Measurements from ENCODE around the gene OR2T11. TPM values are rescaled to one million over a fixed set of nuclear protein-coding genes. Genes with fewer than 3 reads are reported as not detected.
"Not testable (repeated sequence)": the region's sequence is repeated elsewhere in the genome, so short reads cannot be mapped to it uniquely, and the experiment has no call there.

The OR2T11 gene, protein sequence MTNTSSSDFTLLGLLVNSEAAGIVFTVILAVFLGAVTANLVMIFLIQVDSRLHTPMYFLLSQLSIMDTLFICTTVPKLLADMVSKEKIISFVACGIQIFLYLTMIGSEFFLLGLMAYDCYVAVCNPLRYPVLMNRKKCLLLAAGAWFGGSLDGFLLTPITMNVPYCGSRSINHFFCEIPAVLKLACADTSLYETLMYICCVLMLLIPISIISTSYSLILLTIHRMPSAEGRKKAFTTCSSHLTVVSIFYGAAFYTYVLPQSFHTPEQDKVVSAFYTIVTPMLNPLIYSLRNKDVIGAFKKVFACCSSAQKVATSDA
- not detected in 2 replicates for total RNA-seq (2014; rRNA removed; shearing (Covaris generic))

DNA sequence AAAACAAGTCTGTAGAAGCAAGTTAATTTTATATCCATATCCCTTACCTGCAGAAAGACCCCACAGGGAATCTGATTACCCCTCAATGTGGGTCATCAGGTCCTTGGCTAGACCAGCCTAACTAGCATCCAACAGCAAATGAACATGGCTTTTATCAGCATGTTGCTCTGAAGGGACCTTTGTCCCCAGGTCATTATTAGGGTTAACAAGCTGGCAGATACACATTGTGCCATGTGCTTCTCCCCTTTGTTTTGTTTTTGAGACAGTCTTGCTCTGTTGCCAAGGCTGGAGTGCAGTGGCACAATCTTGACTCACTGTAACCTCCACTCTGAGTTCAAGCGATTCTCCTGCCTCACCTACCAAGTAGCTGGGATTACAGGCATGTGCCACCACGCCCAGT is at the start of gene OR2T11:
Gene OR2T11 (minus strand): TSS at position 101 of the 400 bp plus-strand sequence. CDS start 7,963 bp downstream, outside the sequence.
- DNase-seq (ENCODE audit: low read depth): not testable (repeated sequence)

- no peak for DNase-seq (ENCODE audit: low read depth)
Observed at GRCh38 chr1:248681651-248682050, 46.8 kb upstream of the OR2T11 start.

GRCh38 chr1:248670003-248670402 is 35.1 kb upstream of the OR2T11 start:
- DNase-seq (ENCODE audit: low read depth): peak; percentile 9

DNA sequence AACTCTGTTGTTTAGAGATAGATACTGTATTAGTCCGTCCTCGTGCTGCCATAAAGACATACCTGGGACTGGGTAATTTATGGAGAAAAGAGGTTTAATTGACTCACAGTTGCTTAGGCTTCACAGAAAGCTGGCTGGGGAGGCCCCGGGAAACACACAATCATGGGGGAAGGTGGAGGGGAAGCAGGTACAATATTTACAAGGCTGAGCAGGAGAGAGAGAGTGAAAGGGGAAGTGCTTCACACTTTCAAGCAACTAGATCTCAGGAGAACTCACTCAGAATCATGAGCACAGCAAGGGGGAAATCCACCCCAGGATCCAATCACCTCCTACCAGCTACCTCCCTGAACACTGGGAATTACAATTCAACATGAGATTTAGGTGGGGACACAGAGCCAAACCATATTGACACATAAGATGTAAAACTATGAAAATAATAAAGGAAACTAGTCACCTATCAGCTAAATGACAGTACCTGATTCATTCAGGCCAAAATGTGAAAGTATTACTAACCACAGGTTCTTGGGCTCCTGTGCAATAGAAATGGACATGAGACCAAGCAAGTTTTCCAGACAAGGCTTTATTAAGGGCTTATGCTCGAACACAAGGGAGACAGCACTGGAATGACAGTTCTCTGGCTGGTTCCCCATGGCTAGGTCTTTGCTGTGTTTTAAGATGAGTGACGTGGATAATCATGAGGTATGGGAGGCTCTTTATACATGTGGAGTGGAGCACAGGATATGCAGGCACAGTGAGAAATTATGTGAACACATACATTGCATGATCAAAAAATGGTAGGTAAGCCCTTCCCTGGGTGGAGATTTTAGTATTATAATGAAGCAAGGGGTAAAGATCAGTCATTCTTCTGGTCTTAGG is 28.8 kb upstream of the OR2T11 start:
- not testable (repeated sequence) for DNase-seq (ENCODE audit: low read depth)

DNA sequence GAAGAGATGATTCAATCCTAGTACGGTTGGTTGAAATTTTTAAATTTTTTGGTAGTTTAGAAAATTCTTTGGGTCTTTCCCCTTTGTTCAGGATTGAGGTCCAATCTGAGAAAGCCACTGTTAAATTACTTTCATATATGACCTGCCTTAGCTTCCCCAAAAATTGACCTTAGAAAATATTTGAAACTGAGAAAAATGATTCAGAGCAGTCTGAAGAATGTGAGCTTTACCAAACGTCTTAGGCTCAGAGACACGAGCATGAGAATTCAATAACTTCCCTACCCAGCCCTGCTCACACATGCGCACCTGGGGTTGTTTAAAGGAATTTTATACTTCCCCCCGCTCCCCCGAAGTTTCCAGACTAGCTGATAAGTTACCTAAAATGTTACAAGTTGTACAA is 21.9 kb upstream of the OR2T11 start:
- not testable (repeated sequence) for DNase-seq (ENCODE audit: low read depth)

DNA sequence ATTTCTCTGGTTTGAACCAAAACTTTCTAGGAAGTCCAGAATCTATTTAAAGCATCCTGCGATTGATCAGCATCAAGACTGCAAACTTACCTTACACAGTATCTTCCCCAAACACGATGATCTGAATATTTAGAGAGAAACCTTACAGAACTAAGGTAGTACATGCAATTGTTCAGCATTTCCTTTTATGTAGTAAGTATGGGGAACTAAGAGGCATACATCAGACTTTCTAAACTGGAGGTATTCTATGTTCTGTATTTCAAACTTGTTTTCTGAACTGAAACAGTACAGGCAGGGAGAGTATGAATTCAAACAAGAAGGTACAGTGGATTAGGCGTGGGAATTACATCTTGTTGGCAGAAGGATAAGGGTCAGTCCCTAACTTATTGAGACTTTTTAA is 20.5 kb upstream of the OR2T11 start, which contains the start of gene OR2T27:
Gene OR2T27 (minus strand): TSS at position 175 of the 400 bp plus-strand sequence. CDS start 4,644 bp downstream, outside the sequence.
- DNase-seq (ENCODE audit: low read depth): not testable (repeated sequence)

DNA sequence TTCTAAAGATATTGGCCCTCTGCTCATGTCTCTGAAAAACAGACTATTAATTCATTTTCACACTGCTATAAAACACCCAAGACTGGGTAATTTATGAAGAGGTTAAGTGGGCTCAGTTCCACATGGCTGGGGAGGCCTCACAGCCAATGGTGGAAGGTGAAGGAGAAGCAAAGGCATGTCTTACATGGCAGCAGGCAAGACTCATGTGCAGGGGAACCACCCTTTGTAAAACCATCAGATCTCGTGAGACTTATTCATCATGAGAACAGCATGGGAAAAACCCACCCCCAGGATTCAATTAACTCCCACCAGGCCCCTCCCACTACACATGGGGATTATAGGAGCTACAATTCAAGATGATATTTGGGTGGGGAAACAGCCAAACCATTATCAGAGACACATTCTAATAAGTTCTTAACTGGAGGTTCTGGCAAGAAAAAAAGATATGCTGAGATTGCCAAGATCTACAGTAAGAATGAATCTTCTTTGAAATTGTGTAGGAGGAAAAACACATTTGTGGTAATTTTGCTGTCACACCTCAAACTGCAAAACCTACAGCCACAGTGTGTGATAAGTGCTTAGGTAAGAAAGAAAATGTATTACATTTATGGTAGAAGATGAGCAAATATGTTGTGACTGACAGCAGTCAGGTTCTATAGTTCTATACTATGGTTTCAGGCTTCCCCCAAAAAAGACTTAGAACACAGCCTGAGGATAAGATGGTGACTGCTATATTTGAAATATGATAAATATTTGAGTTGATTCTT is 14.1 kb upstream of the OR2T11 start:
- not testable (repeated sequence) for DNase-seq (ENCODE audit: low read depth)

GRCh38 chr1:248645178-248645577 is 10.3 kb upstream of the OR2T11 start, which contains the start of gene OR2T35:
Gene OR2T35, minus strand, starts transcription at chr1:248645278. Its CDS starts 6,020 bp downstream, at chr1:248639258.
- not testable (repeated sequence) for DNase-seq (ENCODE audit: low read depth)

DNA sequence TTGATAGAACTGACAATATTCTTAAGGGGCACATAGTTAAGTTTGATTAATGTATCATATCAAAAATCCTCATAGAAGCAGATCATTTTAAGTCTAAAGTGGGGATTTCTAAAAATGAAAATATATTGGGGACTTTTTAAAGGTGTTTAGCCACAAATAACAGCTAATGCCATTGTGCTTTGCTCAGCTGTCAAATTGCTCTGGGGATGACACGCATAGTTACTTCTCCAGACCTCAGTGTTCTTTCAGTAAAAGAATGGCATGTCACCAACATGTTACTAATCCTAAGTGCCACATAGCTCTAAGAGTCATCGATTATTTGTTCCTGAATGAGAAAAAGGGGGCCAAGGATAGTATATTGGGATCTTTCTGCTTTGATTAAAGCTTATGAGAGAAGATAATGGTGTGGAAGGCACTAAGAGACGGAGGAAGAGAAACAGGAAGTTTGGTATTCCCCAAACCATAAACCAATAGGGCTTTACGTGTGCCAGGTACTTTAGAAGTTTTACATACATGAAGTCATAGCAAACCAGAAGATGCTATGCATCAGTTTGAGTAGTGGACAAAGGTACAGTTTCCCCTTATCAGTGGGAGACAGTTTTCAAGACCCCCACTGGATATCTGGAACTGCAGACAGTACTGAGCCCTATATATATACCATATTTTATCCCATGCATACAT is 8.2 kb upstream of the OR2T11 start:
- DNase-seq (ENCODE audit: low read depth): not testable (repeated sequence)

DNA sequence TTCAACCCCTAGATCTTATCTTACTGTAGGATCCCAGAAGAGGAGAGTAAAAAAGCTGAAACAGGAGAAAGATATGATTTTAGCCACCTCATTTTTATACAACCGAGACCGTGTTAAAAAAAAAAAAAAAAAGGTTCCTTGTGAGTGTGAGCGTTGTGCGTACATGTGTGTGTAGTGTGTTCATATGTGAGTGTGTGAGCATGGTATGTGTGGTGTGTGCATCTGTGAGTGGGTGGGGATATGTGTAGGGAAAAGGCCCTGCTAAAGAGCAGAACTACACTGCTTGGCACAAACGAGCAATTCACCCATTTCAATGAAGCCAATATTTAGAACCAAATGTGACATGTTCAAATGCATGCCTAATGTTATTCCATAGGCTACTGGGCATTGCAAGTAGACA is 6.7 kb upstream of the OR2T11 start:
- DNase-seq (ENCODE audit: low read depth): not testable (repeated sequence)

- DNase-seq (ENCODE audit: low read depth): not testable (repeated sequence)
Observed at GRCh38 chr1:248640906-248641305, 6.0 kb upstream of the OR2T11 start.

DNA sequence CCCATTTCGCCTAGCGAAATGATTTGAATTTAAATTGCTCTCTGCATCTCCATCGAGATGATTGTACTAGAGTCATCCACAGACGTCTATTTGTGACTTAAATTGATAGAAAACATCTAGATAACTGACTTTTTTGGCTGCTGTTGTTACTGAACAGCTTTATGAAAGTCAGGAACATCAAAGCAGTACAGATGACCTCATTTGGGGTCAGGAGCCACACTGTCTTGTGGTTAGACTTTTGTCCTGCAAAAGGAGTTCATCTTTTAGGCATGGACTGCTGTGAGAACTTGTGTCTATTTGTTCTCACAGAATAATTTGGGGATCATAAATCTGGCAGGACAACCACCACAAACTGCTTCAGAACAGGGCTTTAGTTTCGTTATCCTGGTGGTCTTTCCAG is 4.8 kb upstream of the OR2T11 start:
- not testable (repeated sequence) for DNase-seq (ENCODE audit: low read depth)

- not testable (repeated sequence) for DNase-seq (ENCODE audit: low read depth)
Observed at GRCh38 chr1:248636612-248637011, 1.7 kb upstream of the OR2T11 start.

DNA sequence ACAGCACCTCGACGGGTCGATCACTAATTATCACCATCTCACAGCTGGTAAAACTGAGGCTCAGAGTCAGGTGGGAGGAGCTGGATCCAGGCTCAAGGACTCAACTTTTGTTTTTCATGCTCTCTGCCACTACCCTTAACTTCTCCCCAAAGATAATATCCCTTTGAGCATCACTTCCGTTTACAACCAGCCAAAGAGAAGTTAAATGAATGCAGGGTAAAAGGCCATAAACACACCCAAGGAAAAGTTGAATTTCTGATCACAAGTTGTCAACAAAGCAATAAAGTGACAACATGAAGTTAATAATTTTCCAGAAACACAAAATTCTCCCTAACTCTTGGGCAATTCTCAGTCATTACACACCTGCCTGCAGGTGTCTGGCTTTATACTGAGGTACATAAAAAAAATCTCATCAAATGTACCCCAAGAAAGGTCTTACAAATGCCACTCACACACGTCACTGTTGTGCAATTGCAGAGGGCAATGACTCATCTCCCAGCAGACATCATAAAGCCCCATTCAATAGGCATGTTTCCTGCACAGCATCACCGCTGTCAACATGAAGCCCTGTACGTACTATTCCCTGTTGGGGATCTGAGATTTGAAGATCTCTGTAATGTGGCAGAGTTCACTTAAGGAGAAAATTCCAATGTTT is 3.4 kb downstream of the OR2T11 start:
- DNase-seq (ENCODE audit: low read depth): peak; percentile 38

- DNase-seq (ENCODE audit: low read depth): no peak
Observed at GRCh38 chr1:248630551-248630950, 4.3 kb downstream of the OR2T11 start.

DNA sequence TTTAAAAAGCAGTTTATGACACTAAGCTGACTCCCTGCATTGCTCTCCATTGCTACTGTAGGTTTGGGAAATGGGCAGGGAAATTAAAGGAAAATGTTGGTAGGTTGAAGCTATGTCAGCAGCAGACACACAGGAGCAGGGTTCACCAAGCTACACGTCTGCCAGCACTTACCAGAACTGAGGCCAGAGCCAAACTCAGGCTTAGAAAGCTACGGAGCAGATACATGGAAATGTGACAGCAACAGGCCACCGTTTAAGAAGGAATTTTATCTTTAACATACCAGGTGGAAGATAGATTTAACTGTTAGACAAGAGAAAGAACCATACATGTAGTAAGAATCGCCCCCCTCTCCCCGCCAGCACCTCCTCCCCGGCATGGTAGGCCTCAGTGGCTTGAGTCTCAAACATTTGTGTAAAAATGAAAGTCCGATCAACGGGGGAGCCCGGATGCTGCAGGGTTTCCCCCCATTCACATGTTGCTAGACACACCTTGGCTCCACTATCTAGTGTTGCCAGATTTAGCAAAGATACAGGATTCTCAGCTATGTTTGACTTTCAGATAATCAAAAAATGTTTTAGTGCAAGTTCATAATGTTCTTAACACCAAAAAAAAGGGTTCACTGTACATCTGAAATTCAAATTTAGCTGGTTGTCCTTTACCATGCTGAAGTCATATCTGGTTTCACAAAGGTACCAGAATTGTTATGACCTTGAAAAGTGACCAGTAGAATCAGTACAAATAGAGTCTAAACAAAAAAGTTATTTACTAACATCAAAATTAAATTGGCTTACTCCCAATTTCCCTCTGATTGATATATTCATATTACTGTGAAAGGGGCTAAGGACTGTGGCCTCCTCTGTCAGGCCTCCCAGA is 6.7 kb downstream of the OR2T11 start:
- no peak for DNase-seq (ENCODE audit: low read depth)

DNA sequence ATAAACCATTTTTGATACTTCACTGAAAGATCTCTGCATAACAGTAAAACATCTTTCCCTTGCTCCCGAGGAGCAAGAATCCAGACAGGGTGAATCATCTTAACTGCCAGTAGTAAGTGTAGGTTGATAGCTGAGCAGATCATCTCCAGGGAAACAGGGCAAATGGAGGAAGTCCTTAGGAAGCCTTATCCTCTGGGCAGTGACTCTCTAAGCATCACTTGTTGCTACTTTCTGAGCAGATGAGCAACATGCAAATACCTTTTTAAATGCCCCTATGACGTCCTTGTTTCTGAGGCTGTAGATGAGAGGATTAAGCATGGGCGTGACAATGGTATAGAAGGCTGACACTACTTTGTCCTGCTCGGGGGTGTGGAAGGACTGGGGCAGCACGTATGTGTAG is 8.9 kb downstream of the OR2T11 start:
- DNase-seq (ENCODE audit: low read depth): no peak

DNA sequence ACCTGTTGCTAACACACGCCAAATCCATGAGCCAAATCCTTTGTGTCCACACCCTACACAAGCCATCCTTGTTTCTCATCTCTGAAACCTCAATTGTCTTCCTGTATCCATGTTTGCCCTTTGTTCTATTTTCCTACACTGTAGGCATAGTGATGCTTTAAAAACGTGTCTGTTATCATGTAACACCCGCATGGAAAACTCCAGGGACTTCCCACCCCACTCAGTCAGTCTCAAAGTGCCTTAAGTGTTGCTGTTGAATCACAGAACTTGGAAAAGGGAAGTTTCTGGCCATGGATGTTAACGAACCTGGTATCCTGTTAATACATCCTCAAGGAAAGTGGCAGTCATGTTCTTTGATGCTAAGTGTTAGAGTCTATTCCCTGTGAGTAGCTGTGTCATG is 9.7 kb downstream of the OR2T11 start:
- DNase-seq (ENCODE audit: low read depth): no peak

- DNase-seq (ENCODE audit: low read depth): peak; percentile 45
Observed at GRCh38 chr1:248622570-248623001, 12.3 kb downstream of the OR2T11 start.
